GM19099 (cell line): ENCODE data around the gene ADI1.

Experiments used
- POLR2A ChIP-seq: IDR thresholded peaks from 3 replicates; pipeline ENCODE4 v1.6.1; 2011; ENCODE audit warnings: low read depth; ENCODE audit not compliant: insufficient read length; ENCODE audit errors: extremely low read depth

The ADI1 gene

DNA sequence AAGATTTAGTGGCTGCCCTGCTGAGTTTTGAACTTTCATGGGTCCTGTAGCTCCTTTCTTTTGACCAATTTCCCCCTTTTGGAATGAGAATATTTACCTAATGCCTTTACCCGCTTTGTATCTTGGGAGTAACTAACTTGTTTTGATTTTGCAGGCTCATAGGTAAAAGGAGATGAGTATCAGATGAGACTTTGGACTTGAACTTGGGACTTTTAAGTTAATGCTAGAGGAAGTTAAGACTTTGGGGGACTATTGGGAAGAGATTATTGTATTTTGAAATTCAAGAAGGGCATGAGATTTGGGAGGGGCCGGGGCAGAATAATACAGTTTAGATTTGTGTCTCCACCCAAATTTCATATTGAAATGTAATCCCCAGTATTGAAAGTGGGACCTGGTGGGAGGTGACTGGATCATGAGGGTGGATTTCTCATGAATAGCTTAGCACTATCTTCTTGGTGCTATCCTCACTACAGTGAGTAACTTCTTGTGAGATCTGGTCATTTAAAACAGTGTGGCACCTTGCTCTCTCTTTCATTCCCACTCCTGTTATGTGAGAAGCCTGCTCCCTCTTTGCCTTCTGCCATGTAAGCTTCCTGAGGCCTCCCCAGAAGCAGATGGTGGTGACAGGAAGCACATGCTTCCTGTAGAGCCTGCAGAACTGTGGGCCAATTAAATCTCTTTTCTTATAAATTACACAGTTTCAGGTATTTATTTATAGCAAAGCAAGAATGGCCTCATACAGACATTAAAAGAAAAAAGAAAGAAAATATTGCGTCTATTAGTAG is 6.1 kb downstream of the ADI1 start:
- TF ChIP-seq POLR2A = no peak

GRCh38 chr2:3512086-3512485 is 7.2 kb downstream of the ADI1 start:
- no peak for TF ChIP-seq POLR2A

DNA sequence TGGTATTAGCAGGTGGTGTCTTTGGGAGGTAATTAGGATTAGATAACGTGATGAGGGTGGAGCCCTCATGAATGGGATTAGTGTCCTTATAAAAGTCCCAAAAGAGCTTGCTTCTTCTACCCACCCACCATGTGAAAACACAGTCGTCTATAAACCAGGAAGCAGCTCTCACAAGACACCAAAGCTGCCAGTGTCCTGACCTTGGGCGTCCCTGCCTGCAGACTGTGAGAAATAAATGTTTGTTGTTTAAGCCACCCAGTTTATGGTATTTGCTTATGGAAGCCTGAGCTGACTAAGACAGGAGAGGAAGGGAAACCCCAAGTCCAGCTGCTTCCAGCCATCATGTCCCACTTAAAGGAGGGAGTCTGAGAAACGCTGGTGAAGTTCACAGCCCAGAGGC is 13.6 kb downstream of the ADI1 start:
- no peak for TF ChIP-seq POLR2A

DNA sequence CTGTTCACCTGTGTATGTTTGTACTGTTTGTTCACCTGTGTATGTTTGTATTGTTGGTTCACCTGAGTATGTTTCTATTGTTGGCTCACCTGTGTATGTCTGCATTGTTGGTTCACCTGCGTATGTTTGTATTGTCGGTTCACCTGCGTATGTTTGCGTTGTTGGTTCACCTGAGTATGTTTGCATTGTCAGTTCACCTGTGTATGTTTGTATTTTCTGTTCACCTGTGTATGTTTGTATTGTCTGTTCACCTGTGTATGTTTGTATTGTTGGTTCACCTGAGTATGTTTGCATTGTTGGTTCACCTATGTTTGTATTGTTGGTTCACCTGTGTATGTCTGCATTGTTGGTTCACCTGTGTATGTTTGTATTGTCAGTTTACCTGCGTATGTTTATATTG is 14.6 kb downstream of the ADI1 start:
- no peak for TF ChIP-seq POLR2A

GRCh38 chr2:3503483-3503882 is 15.8 kb downstream of the ADI1 start:
- TF ChIP-seq POLR2A = no peak

DNA sequence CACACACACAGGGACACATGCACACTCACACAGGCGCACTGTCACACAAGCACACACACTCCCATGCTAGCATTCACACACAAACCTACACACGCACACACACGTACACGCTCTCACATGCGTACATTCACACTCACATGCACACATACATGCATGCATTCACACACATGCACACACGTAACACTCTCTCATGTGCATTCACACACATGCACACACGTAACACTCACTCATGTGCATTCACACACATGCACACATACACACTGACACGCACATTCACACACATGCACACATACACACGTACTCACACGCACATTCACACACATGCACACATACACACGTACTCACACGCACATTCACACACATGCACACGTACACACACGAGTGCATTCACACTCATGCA is 16.3 kb downstream of the ADI1 start:
- TF ChIP-seq POLR2A = no peak

DNA sequence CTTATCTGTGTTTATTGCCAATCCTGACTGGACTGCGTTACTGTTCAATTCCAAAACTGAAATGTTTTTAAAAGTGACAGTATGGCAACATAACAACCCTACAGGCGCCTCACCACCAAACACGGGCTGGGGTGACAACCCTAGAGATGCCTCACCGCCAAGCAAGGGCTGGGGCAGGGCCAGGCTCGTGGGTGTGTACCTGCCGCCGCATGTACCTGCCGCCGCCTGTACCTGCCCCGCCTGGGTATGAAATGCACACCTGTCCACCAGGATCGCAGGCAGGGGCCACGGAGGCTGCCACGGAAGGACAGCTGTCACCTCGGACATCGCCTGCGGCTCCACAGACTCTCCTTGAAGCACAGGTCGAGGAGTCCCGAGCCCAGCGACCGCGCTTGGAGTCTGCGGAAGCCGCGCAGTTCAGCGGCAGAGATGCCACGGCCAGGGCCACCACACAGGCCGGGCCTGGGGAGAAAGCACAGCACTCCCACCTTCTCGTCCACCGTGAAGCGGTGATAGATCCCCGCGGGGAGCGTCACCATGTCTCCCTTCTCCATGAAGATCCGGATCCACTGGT is 18.9 kb downstream of the ADI1 start:
- TF ChIP-seq POLR2A = no peak

GRCh38 chr2:3498783-3499394 is 20.4 kb downstream of the ADI1 start:
- no peak for TF ChIP-seq POLR2A

- no peak for TF ChIP-seq POLR2A
Measured at GRCh38 chr2:3494984-3495666, 24.2 kb downstream of the ADI1 start.

- no peak for TF ChIP-seq POLR2A
Measured at GRCh38 chr2:3493615-3494007, 25.7 kb downstream of the ADI1 start.

DNA sequence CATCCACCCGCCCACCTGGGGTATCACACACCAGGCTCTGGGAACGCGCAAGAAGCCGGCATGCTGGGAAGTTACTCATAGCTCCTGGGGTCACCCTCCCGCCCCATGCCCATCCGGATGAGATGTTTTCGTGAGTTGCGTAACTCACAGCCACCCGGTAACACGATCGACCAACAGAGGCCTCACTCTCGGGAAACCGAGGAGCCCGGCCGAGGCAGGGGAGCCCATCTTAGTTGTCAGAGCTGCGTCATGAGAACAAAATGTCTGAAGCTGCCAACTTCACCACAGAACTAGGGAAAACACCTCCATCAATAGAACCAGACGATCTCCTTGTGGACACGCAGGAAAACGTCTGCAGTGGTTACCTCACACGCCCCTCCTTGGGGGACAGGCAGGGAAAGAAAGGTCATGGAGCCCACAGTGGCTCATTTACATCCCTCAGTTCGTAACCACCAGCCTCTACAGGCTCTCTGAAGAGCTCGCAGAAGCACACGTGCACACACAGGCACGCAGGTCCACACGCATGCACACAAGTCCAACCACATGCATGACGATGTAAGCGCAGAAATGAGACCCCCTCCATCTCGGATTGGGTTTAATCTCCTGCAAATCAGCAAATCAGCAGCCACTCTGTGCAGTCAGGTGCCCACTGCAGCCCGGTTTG is 26.2 kb downstream of the ADI1 start:
- TF ChIP-seq POLR2A = no peak

DNA sequence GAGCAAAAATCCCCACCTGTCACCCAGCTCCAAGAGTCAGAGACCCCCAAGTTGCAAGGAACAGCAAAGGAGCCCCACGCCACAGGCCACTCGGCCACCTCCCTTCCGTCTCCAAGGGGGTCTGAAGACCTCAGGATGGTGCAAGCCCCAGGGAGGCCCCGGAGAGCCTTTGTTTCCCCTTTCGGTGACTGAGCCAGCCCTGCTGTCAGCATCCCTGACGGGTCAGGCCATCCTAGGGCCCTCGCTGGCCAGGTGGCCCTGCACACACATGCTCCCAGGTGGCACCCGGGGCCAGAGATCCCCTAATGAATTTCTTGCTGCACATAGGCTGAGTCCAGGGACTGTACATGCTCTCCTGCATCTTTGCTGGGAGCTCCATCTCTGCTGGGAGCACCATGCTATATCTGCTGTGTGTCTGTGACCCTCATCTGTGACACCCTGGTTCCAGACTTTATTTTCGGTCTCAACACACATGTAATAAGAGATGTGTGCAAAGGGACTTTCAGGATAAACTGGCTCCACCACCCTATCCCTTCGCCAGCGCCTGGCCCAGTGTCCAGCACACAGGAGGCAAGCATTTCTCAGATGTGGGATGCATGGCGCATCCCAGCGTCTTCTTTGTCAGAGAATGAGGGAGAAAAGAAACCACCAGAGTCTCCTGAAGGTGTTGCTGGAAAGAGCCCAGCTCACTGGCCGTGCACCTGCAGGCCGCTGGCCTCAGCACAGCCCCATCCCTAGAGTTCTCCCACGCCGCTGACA is 27.4 kb downstream of the ADI1 start:
- TF ChIP-seq POLR2A = no peak

DNA sequence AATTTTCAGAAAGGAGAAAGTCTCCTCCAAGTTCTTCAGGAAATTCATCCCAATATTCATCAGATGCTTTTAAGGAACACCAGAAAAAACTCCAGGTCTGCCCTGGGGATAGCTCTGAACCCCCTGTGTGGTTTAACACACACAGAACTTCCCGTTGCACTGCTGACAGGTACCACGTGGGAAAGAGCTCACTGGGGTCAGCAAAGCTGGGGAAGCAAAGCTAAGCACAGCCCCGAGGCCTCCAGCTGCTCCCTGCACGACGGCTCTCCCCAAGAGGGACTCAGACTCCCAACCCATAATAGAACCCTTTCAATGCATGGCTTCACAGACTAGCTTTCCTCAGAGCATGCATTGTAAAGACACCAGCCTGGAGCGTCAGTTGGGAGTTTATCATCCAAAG is 28.0 kb downstream of the ADI1 start:
- TF ChIP-seq POLR2A = no peak
